ENCODE measurements around the gene TMEM26. TPM values are rescaled to one million over a fixed set of nuclear protein-coding genes. Genes with fewer than 3 reads are reported as not detected.
"Not testable (repeated sequence)": the region's sequence is repeated elsewhere in the genome, so short reads cannot be mapped to it uniquely, and the experiment has no call there.

The TMEM26 gene
- total RNA-seq, 1 donor from 2014 or later, result 1.0 TPM

- peaks cover 23% of the 10 kb centered on the region for H3K27me3 Mint-ChIP-seq (ENCODE audit: low read depth)
- DNase-seq (ENCODE audit: low spot score), result no peak
- no peaks in the 10 kb centered on the region for H3K4me1 Mint-ChIP-seq (ENCODE audit: low read depth)
- H3K9me3 Mint-ChIP-seq (ENCODE audit: low read depth), result peaks cover 4% of the 10 kb centered on the region
- no peak overlapping the region for H3K4me3 Mint-ChIP-seq (ENCODE audit: unreplicated experiment)
- H3K36me3 Mint-ChIP-seq (ENCODE audit: low read depth), result no peaks in the 10 kb centered on the region
- H3K27ac Mint-ChIP-seq (ENCODE audit: unreplicated experiment), result no peak overlapping the region
- TF ChIP-seq CTCF (IDR thresholded peaks at IDR 0.05), result no peak
Measured at GRCh38 chr10:61390851-61391250, 62.3 kb downstream of the TMEM26 start.

GRCh38 chr10:61389887-61390286 lies 63.3 kb downstream of the TMEM26 start:
- no peak overlapping the region for H3K27ac Mint-ChIP-seq (ENCODE audit: unreplicated experiment)

GRCh38 chr10:61388986-61389385 lies 64.2 kb downstream of the TMEM26 start:
- not testable (repeated sequence) for H3K27ac Mint-ChIP-seq (ENCODE audit: unreplicated experiment); H3K4me1 Mint-ChIP-seq (ENCODE audit: low read depth); H3K36me3 Mint-ChIP-seq (ENCODE audit: low read depth); H3K4me3 Mint-ChIP-seq (ENCODE audit: unreplicated experiment); DNase-seq (ENCODE audit: low spot score); H3K9me3 Mint-ChIP-seq (ENCODE audit: low read depth)
- peaks cover 20% of the 10 kb centered on the region for H3K27me3 Mint-ChIP-seq (ENCODE audit: low read depth)

More at GRCh38 chr10:61389887-61390286, 63.3 kb downstream of the TMEM26 start:
- Mint-ChIP-seq H3K36me3 (ENCODE audit: low read depth) (no peaks in the 10 kb centered on the region), H3K4me1 (ENCODE audit: low read depth) (no peaks in the 10 kb centered on the region), H3K27me3 (ENCODE audit: low read depth) (peaks cover 20% of the 10 kb centered on the region), H3K4me3 (ENCODE audit: unreplicated experiment) (no peak overlapping the region), H3K9me3 (ENCODE audit: low read depth) (peaks cover 4% of the 10 kb centered on the region)
- no peak for TF ChIP-seq CTCF (IDR thresholded peaks at IDR 0.05)
- DNase-seq (ENCODE audit: low spot score), result no peak

- no peaks in the 10 kb centered on the region for H3K4me1 Mint-ChIP-seq (ENCODE audit: low read depth)
- H3K36me3 Mint-ChIP-seq (ENCODE audit: low read depth), result peaks cover 2% of the 10 kb centered on the region
- peaks cover 21% of the 10 kb centered on the region for H3K27me3 Mint-ChIP-seq (ENCODE audit: low read depth)
- peaks cover 6% of the 10 kb centered on the region for H3K9me3 Mint-ChIP-seq (ENCODE audit: low read depth)
- no peak overlapping the region for H3K27ac Mint-ChIP-seq (ENCODE audit: unreplicated experiment)
- TF ChIP-seq CTCF (IDR thresholded peaks at IDR 0.05), result no peak
- DNase-seq (ENCODE audit: low spot score), result no peak
- H3K4me3 Mint-ChIP-seq (ENCODE audit: unreplicated experiment), result no peak overlapping the region
Measured at GRCh38 chr10:61385231-61386001, 67.8 kb downstream of the TMEM26 start.

- not testable (repeated sequence) for H3K4me1 Mint-ChIP-seq (ENCODE audit: low read depth); DNase-seq (ENCODE audit: low spot score); H3K4me3 Mint-ChIP-seq (ENCODE audit: unreplicated experiment); H3K36me3 Mint-ChIP-seq (ENCODE audit: low read depth); H3K27ac Mint-ChIP-seq (ENCODE audit: unreplicated experiment); H3K27me3 Mint-ChIP-seq (ENCODE audit: low read depth)
- peaks cover 18% of the 10 kb centered on the region for H3K9me3 Mint-ChIP-seq (ENCODE audit: low read depth)
Measured at GRCh38 chr10:61381153-61381552, 72.0 kb downstream of the TMEM26 start.

GRCh38 chr10:61378865-61379264 lies 74.3 kb downstream of the TMEM26 start:
- no peak for TF ChIP-seq CTCF (IDR thresholded peaks at IDR 0.05)
- Mint-ChIP-seq H3K4me1 (ENCODE audit: low read depth) (no peaks in the 10 kb centered on the region), H3K36me3 (ENCODE audit: low read depth) (peaks cover 15% of the 10 kb centered on the region), H3K27ac (ENCODE audit: unreplicated experiment) (no peak overlapping the region), H3K4me3 (ENCODE audit: unreplicated experiment) (no peak overlapping the region), H3K27me3 (ENCODE audit: low read depth) (peaks cover 10% of the 10 kb centered on the region), H3K9me3 (ENCODE audit: low read depth) (peaks cover 37% of the 10 kb centered on the region)
- no peak for DNase-seq (ENCODE audit: low spot score)
